Sigmoid colon (tissue), 7 donors: ENCODE measurements around the gene FGB. TPM values are rescaled to one million over a fixed set of nuclear protein-coding genes. Genes with fewer than 3 reads are reported as not detected.

Experiments
- DNase-seq: peaks from one replicate; pipeline ENCODE4 v3.0.0-alpha.2; 2019
- H3K27ac ChIP-seq, 4 donors: fragments of 200-600 bp; sonication (generic); one replicate each; pipeline ENCODE4 v1.5.1; 2016 to 2019; ENCODE audit warnings: mild to moderate bottlenecking in 1 of 4
- H3K27me3 ChIP-seq, 3 donors: fragments of 200-600 bp; sonication (generic); one replicate each; pipeline ENCODE4 v1.5.1; 2019; ENCODE audit warnings: mild to moderate bottlenecking in 1 of 3
- H3K36me3 ChIP-seq, 4 donors: fragments of 200-600 bp; sonication (generic); one replicate each; pipeline ENCODE4 v1.5.1; 2016 to 2019
- H3K4me1 ChIP-seq, 4 donors: fragments of 200-600 bp; sonication (generic); one replicate each; pipeline ENCODE4 v1.5.1; 2017 to 2019
- H3K4me3 ChIP-seq, 4 donors: fragments of 200-600 bp; sonication (generic); one replicate each; pipeline ENCODE4 v1.5.1; 2017 to 2019; ENCODE audit warnings: mild to moderate bottlenecking in 2 of 4, moderate library complexity in 1 of 4
- H3K9me3 ChIP-seq, 4 donors: fragments of 200-600 bp in 3 of 4; sonication (generic) in 3 of 4; one replicate each; pipeline versions ENCODE4 v1.5.1 to v1.6.1; 2013 to 2019
- EP300 ChIP-seq, 4 donors: sonication (generic); formaldehyde crosslinking; IDR thresholded peaks; one replicate each; pipeline ENCODE4 v1.6.1; 2017; ENCODE audit warnings: antibody characterized with exemption in 4 of 4
- POLR2A ChIP-seq, 2 donors: fragments of 450-650 bp; IDR thresholded peaks; one replicate each; pipeline ENCODE4 v1.6.1; 2016; ENCODE audit warnings: antibody characterized with exemption in 2 of 2, mild to moderate bottlenecking in 2 of 2, moderate library complexity in 2 of 2
- POLR2AphosphoS5 ChIP-seq, 4 donors: sonication (generic); formaldehyde crosslinking; IDR thresholded peaks; one replicate each; pipeline ENCODE4 v1.6.1; 2017; ENCODE audit warnings: antibody characterized with exemption in 4 of 4
- WGBS, 2 donors: extraction: QIAGEN DNeasy Blood & Tissue Kit; methylation state at CpG; one replicate each; pipeline ENCODE4 v1.1.7; 2013; 5-methylcytosine and 5-hydroxymethylcytosine counted together
- intact Hi-C: fragments of 100-400 bp; cut with DNase I; formaldehyde crosslinking; loops from one replicate; pipeline ENCODE4 v1.15.1; 2023
- polyA plus RNA-seq, 3 donors: library from polyadenylated mRNA; stranded (reverse); fragments of 200-250 nt; gene quantifications; one replicate each; pipeline ENCODE4 v1.2.3, GENCODE V29; 2013
- total RNA-seq, 4 donors: library from RNA; depleted of rRNA; stranded (reverse); fragments of >200 nt; gene quantifications; one replicate each; pipeline ENCODE4 v1.1.0, GENCODE V29; 2016
- TF ChIP-seq, protein P1 (sequence below), 4 experiments: fragments of 450-650 bp in 3 of 4; fragments of 200-600 bp in 1 of 4; IDR thresholded peaks; one replicate each; pipeline ENCODE4 v1.5.1; 2016 to 2019; ENCODE audit warnings: antibody characterized with exemption in 4 of 4, mild to moderate bottlenecking in 3 of 4, moderate library complexity in 2 of 4
- donor health status: healthy with polysubstance abuse.
- donor health status: Bipolar disorder and iron deficiency.
- donor health status: healthy.

Gene FGB
- total and polyA plus RNA-seq, 7 donors, result 0.67 TPM; not detected in 6

DNA sequence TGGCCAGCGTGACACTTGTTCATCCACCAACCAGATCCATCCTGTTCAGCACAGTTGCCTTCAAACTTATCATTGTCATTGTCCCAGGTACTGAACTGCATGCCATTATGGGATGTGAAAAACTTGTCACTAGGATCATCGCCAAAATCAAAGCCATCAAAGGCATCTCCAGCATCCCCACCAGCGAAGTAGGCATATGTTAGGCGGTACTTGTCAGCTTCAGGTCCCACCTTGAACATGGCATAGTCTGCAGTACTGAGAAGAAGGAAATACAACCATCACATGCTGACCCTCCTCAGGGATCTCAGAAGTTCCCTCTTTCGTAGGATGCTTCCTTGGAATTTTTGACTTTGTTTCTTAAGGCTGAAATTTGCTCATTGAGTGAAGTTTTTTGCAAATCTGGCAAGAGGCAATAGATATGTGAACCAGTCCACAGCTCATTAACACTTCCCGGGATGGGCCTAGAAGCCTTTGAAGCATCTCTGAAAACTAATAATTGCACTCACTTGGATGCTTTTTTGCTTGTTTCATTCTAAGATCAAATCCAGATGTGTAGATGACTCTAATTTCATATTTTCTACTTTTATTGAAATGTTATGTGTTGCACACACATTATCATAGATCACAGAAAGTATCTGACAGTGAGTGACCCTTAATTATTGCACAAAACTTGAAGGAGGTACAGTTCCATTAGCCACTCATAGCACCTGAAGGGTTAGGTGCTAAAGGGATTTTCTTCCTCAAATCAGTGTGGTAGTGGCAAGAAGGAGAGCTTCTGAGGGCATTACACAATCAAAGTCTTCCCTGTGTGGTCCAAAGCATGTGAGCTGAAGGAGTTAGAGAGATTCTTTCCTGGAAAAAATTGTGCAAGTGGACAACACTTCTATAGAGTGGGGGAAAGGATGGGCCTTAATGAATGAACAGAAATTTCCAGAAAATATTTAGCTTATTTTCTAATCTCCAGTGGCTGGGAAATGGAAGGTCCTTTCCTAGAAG is 44.2 kb downstream of the FGB start:
- H3K36me3 ChIP-seq, result no peaks in the 10 kb centered on the region
- H3K9me3 ChIP-seq, result no peaks in the 10 kb centered on the region
- no peak overlapping the region for H3K4me3 ChIP-seq
- no peaks in the 10 kb centered on the region for H3K27me3 ChIP-seq
- TF ChIP-seq POLR2AphosphoS5 (IDR thresholded peaks at IDR 0.05) (no peak), EP300 (IDR thresholded peaks at IDR 0.05) (no peak), POLR2A (IDR thresholded peaks at IDR 0.05) (no peak)
- TF ChIP-seq, protein P1, sequence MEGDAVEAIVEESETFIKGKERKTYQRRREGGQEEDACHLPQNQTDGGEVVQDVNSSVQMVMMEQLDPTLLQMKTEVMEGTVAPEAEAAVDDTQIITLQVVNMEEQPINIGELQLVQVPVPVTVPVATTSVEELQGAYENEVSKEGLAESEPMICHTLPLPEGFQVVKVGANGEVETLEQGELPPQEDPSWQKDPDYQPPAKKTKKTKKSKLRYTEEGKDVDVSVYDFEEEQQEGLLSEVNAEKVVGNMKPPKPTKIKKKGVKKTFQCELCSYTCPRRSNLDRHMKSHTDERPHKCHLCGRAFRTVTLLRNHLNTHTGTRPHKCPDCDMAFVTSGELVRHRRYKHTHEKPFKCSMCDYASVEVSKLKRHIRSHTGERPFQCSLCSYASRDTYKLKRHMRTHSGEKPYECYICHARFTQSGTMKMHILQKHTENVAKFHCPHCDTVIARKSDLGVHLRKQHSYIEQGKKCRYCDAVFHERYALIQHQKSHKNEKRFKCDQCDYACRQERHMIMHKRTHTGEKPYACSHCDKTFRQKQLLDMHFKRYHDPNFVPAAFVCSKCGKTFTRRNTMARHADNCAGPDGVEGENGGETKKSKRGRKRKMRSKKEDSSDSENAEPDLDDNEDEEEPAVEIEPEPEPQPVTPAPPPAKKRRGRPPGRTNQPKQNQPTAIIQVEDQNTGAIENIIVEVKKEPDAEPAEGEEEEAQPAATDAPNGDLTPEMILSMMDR (IDR thresholded peaks at IDR 0.05), result no peak
- no peak for DNase-seq
- H3K27ac ChIP-seq, result no peak overlapping the region
- H3K4me1 ChIP-seq, result no peaks in the 10 kb centered on the region
- intact Hi-C loops, result no loop called here
- 91 to 92% methylated on average over 6 of the region's 6 CpGs for WGBS, 2 donors

DNA sequence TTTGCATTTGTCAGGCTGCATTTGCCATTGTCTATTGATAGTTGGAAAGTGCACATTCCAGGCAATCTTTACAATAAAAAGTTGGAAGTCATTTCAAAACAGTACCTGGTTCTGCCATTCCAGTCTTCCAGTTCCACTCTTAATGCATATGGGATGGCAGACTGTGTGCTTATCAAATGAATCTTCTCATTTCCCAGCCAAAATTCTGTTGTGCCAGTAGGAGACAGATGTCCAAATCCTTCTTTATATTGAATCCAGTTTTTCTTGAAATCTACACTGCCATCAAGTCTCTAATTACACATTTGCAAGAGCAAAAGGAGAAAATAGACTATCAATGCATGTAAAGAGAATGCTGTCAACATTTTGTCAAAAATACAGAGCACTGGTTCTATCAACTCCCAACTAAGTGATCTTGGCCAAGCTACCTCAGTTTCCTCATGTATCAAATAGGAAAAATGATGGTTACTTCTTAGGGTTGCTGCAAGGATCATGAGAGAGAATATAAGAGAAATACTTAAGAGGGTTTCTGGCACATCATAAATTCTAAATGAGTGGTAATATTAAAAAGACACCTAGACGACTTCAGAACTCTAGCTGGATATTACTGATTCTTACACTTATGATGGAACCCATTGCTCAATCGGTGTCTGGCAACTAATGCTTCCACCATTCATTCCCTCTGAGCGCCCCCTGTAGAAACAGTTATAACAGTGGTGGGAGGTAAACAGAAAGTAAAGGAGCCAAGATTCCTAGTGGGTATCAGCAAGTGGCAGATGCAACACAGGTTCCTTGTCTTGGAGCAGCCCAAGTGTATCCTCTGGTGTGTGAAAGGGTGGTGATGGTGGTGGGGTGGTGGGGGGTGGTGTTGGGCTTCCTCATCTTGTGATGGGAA is 45.8 kb downstream of the FGB start:
- no peak for TF ChIP-seq POLR2A (IDR thresholded peaks at IDR 0.05)
- no peak for TF ChIP-seq POLR2AphosphoS5 (IDR thresholded peaks at IDR 0.05)
- intact Hi-C loops, result no loop called here
- H3K9me3 ChIP-seq, result no peaks in the 10 kb centered on the region
- no peak for DNase-seq
- H3K27ac ChIP-seq, result no peak overlapping the region
- no peaks in the 10 kb centered on the region for H3K27me3 ChIP-seq
- H3K36me3 ChIP-seq, result no peaks in the 10 kb centered on the region
- WGBS, 2 donors, result 91% methylated on average over 3 of the region's 3 CpGs
- H3K4me3 ChIP-seq, result no peak overlapping the region
- H3K4me1 ChIP-seq, result no peaks in the 10 kb centered on the region

DNA sequence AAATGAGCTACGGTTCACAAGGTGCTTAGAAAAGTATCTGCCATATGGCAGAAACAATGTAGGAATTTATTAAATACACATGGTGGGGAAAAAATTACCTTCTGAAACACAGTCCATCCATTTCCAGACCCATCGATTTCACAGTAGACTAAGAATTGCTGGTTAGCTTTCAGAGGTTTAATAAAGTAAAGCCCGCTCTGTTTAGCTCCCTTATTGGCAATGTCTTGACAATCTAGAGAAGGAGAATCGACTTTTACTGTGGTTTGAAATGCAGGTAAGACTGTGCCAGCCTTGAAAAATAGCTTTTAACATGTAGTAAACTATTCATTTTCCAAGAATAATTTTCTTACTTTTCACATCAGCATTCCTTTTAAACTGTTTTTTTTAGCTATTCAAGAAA is 46.7 kb downstream of the FGB start:
- no peaks in the 10 kb centered on the region for H3K36me3 ChIP-seq
- H3K27ac ChIP-seq, result no peak overlapping the region
- no peaks in the 10 kb centered on the region for H3K4me1 ChIP-seq
- TF ChIP-seq EP300 (IDR thresholded peaks at IDR 0.05), result no peak
- no peak for TF ChIP-seq POLR2AphosphoS5 (IDR thresholded peaks at IDR 0.05)
- no peak for TF ChIP-seq POLR2A (IDR thresholded peaks at IDR 0.05)
- TF ChIP-seq, protein P1 (IDR thresholded peaks at IDR 0.05), result no peak
- no peaks in the 10 kb centered on the region for H3K9me3 ChIP-seq
- DNase-seq, result no peak
- no peaks in the 10 kb centered on the region for H3K27me3 ChIP-seq
- intact Hi-C loops, result no loop called here
- H3K4me3 ChIP-seq, result no peak overlapping the region
- 88 to 91% methylated on average over 4 of the region's 4 CpGs for WGBS, 2 donors

DNA sequence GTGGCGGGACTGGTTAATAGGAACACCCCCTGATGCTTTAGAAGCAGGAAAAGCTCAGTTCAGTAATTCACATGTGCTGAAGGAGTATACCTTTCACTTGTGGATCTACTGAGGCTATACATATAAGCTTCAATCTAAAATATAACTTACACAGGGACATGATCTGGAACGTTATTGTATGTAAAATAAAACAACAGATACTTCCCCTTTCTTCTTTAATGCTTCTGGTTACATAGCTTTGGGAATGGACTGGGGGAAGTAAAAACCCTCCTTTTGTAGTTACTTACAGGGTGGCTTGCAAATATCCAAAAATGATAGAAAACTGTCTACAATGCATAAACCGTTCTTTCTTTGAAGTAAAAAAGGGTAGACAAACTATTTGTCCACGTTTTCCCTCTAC is 47.8 kb downstream of the FGB start:
- no peaks in the 10 kb centered on the region for H3K36me3 ChIP-seq
- H3K4me3 ChIP-seq, result no peak overlapping the region
- TF ChIP-seq, protein P1 (IDR thresholded peaks at IDR 0.05), result no peak
- 62 to 67% methylated on average over 4 of the region's 4 CpGs for WGBS, 2 donors
- DNase-seq, result no peak
- H3K4me1 ChIP-seq, result no peaks in the 10 kb centered on the region
- H3K9me3 ChIP-seq, result no peaks in the 10 kb centered on the region
- no peaks in the 10 kb centered on the region for H3K27me3 ChIP-seq
- no peak overlapping the region for H3K27ac ChIP-seq
- intact Hi-C loops, result no loop called here

DNA sequence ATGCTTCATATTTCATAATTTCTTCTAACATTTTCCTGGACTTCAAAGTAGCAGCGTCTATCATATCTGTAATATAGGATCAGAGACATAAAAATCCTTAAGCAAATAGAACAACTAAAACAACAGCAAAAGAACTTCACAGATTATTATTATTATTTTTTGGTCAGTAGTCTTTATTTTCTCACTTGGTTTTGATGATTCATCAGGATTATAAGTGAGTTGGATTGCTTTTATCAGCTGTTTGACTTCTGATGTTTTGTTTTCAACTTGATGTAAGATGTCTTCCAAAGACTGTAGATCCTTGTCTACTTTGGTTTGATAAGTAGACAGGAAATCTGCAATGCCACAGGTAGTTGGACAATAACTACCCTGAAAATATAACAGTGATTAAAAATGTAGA is 49.0 kb downstream of the FGB start:
- H3K27ac ChIP-seq, result no peak overlapping the region
- intact Hi-C loops, result no loop called here
- no peaks in the 10 kb centered on the region for H3K27me3 ChIP-seq
- no peaks in the 10 kb centered on the region for H3K9me3 ChIP-seq
- 73 to 92% methylated on average over 1 of the region's 1 CpG for WGBS, 2 donors
- H3K4me1 ChIP-seq, result no peaks in the 10 kb centered on the region
- H3K4me3 ChIP-seq, result no peak overlapping the region
- no peaks in the 10 kb centered on the region for H3K36me3 ChIP-seq
- TF ChIP-seq POLR2A (IDR thresholded peaks at IDR 0.05) (no peak), EP300 (IDR thresholded peaks at IDR 0.05) (no peak), POLR2AphosphoS5 (IDR thresholded peaks at IDR 0.05) (no peak)
- TF ChIP-seq, protein P1 (IDR thresholded peaks at IDR 0.05), result no peak
- no peak for DNase-seq
